Activated CD4-positive, alpha-beta T cell treated with anti-CD3 and anti-CD28 coated beads, Interleukin-10, Interleukin-2, amounts not matched to agents 100 ng/mL and 50 ng/mL, durations not matched to agents 16 hours and 8 hours (primary cell): ENCODE measurements around the gene DDN.

ENCODE experiments used
- DNase-seq: peaks from one replicate; pipeline ENCODE4 v3.0.0-alpha.2; 2020

The DDN gene

GRCh38 chr12:48961801-48962200 lies 37.4 kb downstream of the DDN start:
- DNase-seq: no peak

- no peak for DNase-seq
Observed at GRCh38 chr12:48961331-48961730, 37.8 kb downstream of the DDN start.

GRCh38 chr12:48960834-48961233 lies 38.3 kb downstream of the DDN start:
- no peak for DNase-seq

- no peak for DNase-seq
Observed at GRCh38 chr12:48958049-48958388, 41.2 kb downstream of the DDN start.

GRCh38 chr12:48957141-48958048 lies 41.8 kb downstream of the DDN start, which contains the start of gene ARF3:
ARF3 (minus strand) TSS chr12:48957487; CDS start chr12:48941095, 16,392 bp downstream.
- peak; percentile 97 for DNase-seq

- DNase-seq: peak; percentile 51
Observed at GRCh38 chr12:48956279-48957140, 42.7 kb downstream of the DDN start.

GRCh38 chr12:48954841-48955501 lies 44.2 kb downstream of the DDN start:
- DNase-seq: no peak

- DNase-seq: no peak
Observed at GRCh38 chr12:48954061-48954460, 45.1 kb downstream of the DDN start.

- DNase-seq: no peak
Observed at GRCh38 chr12:48952691-48953090, 46.5 kb downstream of the DDN start.

- no peak for DNase-seq
Observed at GRCh38 chr12:48947727-48948126, 51.4 kb downstream of the DDN start.

GRCh38 chr12:48946943-48947342 lies 52.2 kb downstream of the DDN start:
- DNase-seq: no peak

GRCh38 chr12:48946205-48946604 lies 53.0 kb downstream of the DDN start:
- no peak for DNase-seq
